PC-3 (cell line): Measurements from ENCODE around the gene ACSS3. TPM values are rescaled to one million over a fixed set of nuclear protein-coding genes. Genes with fewer than 3 reads are reported as not detected.
A peak's percentile ranks its signal among the peaks of the same experiment; 100 is the strongest.

ENCODE experiments used
- ATAC-seq: fragments of 200-7000 bp; cut with Tn5 transposase; 2 replicates; pipeline ENCODE4 v1.9.1; 2020; ENCODE audit warnings: mild to moderate bottlenecking, moderate library complexity
- BruUV-seq: library from RNA; stranded (reverse); fragments of 400-500 nt; replicated peaks from 2 replicates; lab custom pipeline; 2021; lab: Mats Ljungman, UMichigan
- CTCF ChIA-PET: fragments of 300-600 bp; sonication (Branson Sonifier 250); formaldehyde crosslinking; loops from one replicate; lab custom pipeline; 2022; ENCODE audit warnings: antibody characterized with exemption; lab: Charles Lee
- POLR2A ChIA-PET: fragments of 300-600 bp; sonication (Branson Sonifier 250); formaldehyde crosslinking; loops from one replicate; lab custom pipeline; 2022; ENCODE audit warnings: antibody characterized with exemption; ENCODE audit not compliant: unreplicated experiment; lab: Charles Lee
- DNase-seq: peaks from one replicate; pipeline ENCODE4 v3.0.0-alpha.2; 2015
- H2AFZ ChIP-seq: fragments of 300-600 bp; sonication (generic); 2 replicates; pipeline ENCODE4 v1.6.0; 2016; ENCODE audit warnings: antibody characterized with exemption, low read length
- H3F3A ChIP-seq: fragments of 300-600 bp; sonication (generic); one replicate; pipeline ENCODE4 v1.6.0; 2017; ENCODE audit warnings: antibody characterized with exemption, low read length, control low read depth, mild to moderate bottlenecking; ENCODE audit not compliant: unreplicated experiment
- H3K27ac ChIP-seq: fragments of 300-600 bp; sonication (generic); 2 replicates; pipeline ENCODE4 v1.5.1; 2016; ENCODE audit warnings: mild to moderate bottlenecking, low read length
- H3K27me3 ChIP-seq: fragments of 300-600 bp; sonication (generic); 2 replicates; pipeline ENCODE4 v1.6.1; 2016; ENCODE audit warnings: low read length, mixed read lengths
- H3K36me3 ChIP-seq: fragments of 300-600 bp; sonication (generic); 2 replicates; pipeline ENCODE4 v1.6.1; 2016; ENCODE audit warnings: low read depth, mixed run types, low read length, mixed read lengths
- H3K4me1 ChIP-seq: fragments of 300-600 bp; sonication (generic); 2 replicates; pipeline ENCODE4 v1.5.1; 2016; ENCODE audit warnings: low read length; ENCODE audit not compliant: insufficient read depth
- H3K4me2 ChIP-seq: fragments of 300-600 bp; sonication (generic); 2 replicates; pipeline ENCODE4 v1.6.0; 2016; ENCODE audit warnings: low read length
- H3K4me3 ChIP-seq: fragments of 300-600 bp; sonication (generic); 2 replicates; pipeline ENCODE4 v1.5.1; 2016; ENCODE audit warnings: mild to moderate bottlenecking, low read length, mixed read lengths
- H3K79me2 ChIP-seq: fragments of 300-600 bp; sonication (generic); 2 replicates; pipeline ENCODE4 v1.6.1; 2017; ENCODE audit warnings: low read length, mixed read lengths
- H3K9ac ChIP-seq: fragments of 300-600 bp; sonication (generic); 2 replicates; pipeline ENCODE4 v1.6.0; 2016; ENCODE audit warnings: mild to moderate bottlenecking, low read length
- H3K9me2 ChIP-seq: fragments of 300-600 bp; sonication (generic); replicated peaks from 2 replicates; pipeline ENCODE4 v1.6.1; 2016; ENCODE audit warnings: mixed run types, low read length, mixed read lengths
- H3K9me3 ChIP-seq: fragments of 300-600 bp; sonication (generic); 2 replicates; pipeline ENCODE4 v1.6.1; 2016; ENCODE audit warnings: low read length, mixed read lengths
- H4K20me1 ChIP-seq: fragments of 300-600 bp; sonication (generic); 2 replicates; pipeline ENCODE4 v1.6.1; 2016; ENCODE audit warnings: low read length, mixed read lengths
- EZH2 ChIP-seq: fragments of 300-600 bp; sonication (generic); IDR thresholded peaks from one replicate; pipeline ENCODE4 v1.6.1; 2017; ENCODE audit warnings: antibody characterized with exemption, mild to moderate bottlenecking, low read length; ENCODE audit not compliant: unreplicated experiment
- EZH2phosphoT487 ChIP-seq: fragments of 300-600 bp; sonication (generic); IDR thresholded peaks from 2 replicates; pipeline ENCODE4 v1.6.1; 2018; ENCODE audit warnings: mild to moderate bottlenecking, antibody characterized with exemption, low read length, borderline replicate concordance
- intact Hi-C: fragments of 100-400 bp; cut with micrococcal nuclease; formaldehyde crosslinking; loops from 2 replicates; pipeline ENCODE4 v1.9.0; 2023
- total RNA-seq: library from RNA; depleted of rRNA; stranded (reverse); fragments of >200 nt; gene quantifications from 2 replicates; pipeline ENCODE4 v1.2.3, GENCODE V29; 2014
- TF ChIP-seq, protein P1 (sequence below): fragments of 300-600 bp; sonication (generic); conservative IDR thresholded peaks from 2 replicates; pipeline ENCODE4 v1.5.1; 2017; ENCODE audit warnings: antibody characterized with exemption, low read depth, mild to moderate bottlenecking, low read length

Gene ACSS3
- total RNA-seq, 1 experiment from 2014 or later, result not detected

DNA sequence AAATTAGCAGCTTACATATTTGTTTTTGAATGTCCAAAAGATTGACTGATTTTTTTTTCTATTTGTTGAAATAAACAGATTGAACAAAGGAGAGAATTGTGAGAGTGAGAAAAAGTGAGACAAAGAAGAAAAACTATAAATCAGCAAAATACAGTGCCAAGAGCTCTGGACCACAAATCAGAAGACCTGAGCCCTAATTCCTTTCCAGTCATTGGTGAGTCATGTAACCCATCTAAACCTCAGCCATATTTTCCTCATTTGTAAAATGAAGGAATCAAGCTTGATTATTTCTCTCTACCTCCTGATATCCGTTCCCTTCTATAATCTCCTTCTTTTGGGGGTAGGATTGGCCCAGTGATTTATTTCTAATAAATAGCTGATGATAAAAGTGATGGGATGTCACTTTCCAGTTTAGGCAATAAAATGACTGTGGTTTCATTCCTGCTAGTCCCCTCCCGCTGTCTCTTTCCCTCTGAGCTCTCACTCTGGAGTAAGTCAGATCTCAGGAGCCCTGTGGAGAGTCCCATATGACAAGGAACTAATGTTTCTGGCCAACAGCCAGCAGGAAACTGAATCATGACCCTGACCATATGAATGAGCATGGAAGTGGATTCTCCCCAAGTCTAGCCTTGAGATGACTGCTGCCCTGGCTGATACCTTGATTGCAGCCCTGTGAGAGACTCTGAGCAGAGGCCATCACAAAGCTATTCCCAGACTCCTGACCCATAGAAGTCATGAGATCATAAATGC is 218.9 kb downstream of the ACSS3 start:
- TF ChIP-seq, protein P1, sequence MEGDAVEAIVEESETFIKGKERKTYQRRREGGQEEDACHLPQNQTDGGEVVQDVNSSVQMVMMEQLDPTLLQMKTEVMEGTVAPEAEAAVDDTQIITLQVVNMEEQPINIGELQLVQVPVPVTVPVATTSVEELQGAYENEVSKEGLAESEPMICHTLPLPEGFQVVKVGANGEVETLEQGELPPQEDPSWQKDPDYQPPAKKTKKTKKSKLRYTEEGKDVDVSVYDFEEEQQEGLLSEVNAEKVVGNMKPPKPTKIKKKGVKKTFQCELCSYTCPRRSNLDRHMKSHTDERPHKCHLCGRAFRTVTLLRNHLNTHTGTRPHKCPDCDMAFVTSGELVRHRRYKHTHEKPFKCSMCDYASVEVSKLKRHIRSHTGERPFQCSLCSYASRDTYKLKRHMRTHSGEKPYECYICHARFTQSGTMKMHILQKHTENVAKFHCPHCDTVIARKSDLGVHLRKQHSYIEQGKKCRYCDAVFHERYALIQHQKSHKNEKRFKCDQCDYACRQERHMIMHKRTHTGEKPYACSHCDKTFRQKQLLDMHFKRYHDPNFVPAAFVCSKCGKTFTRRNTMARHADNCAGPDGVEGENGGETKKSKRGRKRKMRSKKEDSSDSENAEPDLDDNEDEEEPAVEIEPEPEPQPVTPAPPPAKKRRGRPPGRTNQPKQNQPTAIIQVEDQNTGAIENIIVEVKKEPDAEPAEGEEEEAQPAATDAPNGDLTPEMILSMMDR, result no peak
- TF ChIP-seq EZH2 (no peak), EZH2phosphoT487 (no peak)
- H3K4me2 ChIP-seq, result no peak overlapping the region
- H3K4me3 ChIP-seq, result no peak overlapping the region
- no peaks in the 10 kb centered on the region for H3K79me2 ChIP-seq
- no peaks in the 10 kb centered on the region for H3K9me2 ChIP-seq
- ChIA-PET CTCF (interaction anchor here (0.6 kb wide), 1 partner anchor 331 kb away, joined by 3 read pairs; no protein-coding TSS in a partner anchor), POLR2A (no interaction called here)
- DNase-seq, result peak; percentile 6
- no TSS peak for BruUV-seq
- H3K27me3 ChIP-seq, result no peaks in the 10 kb centered on the region
- no peaks in the 10 kb centered on the region for H3F3A ChIP-seq
- H3K9ac ChIP-seq, result no peak overlapping the region
- no peak for ATAC-seq
- H2AFZ ChIP-seq, result no peak overlapping the region
- H3K9me3 ChIP-seq, result no peaks in the 10 kb centered on the region
- H4K20me1 ChIP-seq, result no peaks in the 10 kb centered on the region
- no peak overlapping the region for H3K27ac ChIP-seq
- no peaks in the 10 kb centered on the region for H3K36me3 ChIP-seq
- intact Hi-C loops, result no loop called here
- no peaks in the 10 kb centered on the region for H3K4me1 ChIP-seq

DNA sequence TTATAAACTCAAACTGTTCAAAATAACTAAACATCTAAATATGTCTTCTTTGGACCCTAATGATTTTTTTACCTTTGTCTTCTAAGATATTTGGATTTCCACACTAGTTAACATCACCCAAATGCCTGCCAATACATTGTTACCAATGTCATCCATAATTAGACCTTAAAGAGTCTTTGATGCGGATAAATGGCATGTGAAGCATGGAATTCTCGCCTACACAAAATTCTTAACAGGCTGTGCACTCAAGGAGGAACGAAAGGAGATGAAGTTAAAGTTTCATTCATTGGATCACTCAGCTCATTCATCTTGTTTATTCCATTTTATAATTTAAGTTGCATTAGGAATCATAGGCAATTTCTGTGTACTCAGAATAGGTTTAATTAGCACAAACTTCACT is 219.7 kb downstream of the ACSS3 start:
- no peak overlapping the region for H3K9ac ChIP-seq
- no peaks in the 10 kb centered on the region for H3K27me3 ChIP-seq
- no peak overlapping the region for H2AFZ ChIP-seq
- no peaks in the 10 kb centered on the region for H4K20me1 ChIP-seq
- BruUV-seq, result no TSS peak
- ChIA-PET POLR2A (no interaction called here), CTCF (no interaction called here)
- no peaks in the 10 kb centered on the region for H3K79me2 ChIP-seq
- no peak for TF ChIP-seq EZH2phosphoT487
- TF ChIP-seq, protein P1, result no peak
- TF ChIP-seq EZH2, result no peak
- no peak for DNase-seq
- no peaks in the 10 kb centered on the region for H3K4me1 ChIP-seq
- H3K9me3 ChIP-seq, result no peaks in the 10 kb centered on the region
- no peak overlapping the region for H3K27ac ChIP-seq
- H3K36me3 ChIP-seq, result no peaks in the 10 kb centered on the region
- intact Hi-C loops, result no loop called here
- no peaks in the 10 kb centered on the region for H3F3A ChIP-seq
- no peak for ATAC-seq
- no peaks in the 10 kb centered on the region for H3K9me2 ChIP-seq
- H3K4me2 ChIP-seq, result no peak overlapping the region
- no peak overlapping the region for H3K4me3 ChIP-seq

DNA sequence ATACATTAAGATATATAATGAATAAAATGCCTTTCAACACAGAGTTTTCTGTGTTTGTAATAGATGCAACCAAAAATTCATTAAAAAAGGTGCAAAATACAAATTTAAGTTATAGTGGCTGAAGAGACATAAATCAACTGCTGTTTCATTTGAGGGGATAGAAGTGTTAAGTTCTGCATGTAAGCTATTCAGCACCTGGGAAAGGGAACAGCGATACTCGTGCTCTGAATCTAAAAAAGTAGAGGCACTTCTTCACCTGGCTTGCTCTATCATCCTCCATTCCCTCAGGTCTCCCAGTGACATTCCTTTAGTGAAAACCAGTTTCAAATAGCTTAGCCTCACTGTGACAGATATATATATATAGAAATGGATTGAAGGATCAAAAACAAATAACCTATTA is 222.6 kb downstream of the ACSS3 start:
- no peaks in the 10 kb centered on the region for H3K4me1 ChIP-seq
- H3F3A ChIP-seq, result no peaks in the 10 kb centered on the region
- DNase-seq, result no peak
- ChIA-PET POLR2A (no interaction called here), CTCF (no interaction called here)
- H3K27ac ChIP-seq, result no peak overlapping the region
- no peak overlapping the region for H2AFZ ChIP-seq
- no peak overlapping the region for H3K4me2 ChIP-seq
- no TSS peak for BruUV-seq
- H3K79me2 ChIP-seq, result no peaks in the 10 kb centered on the region
- no peak overlapping the region for H3K4me3 ChIP-seq
- no peaks in the 10 kb centered on the region for H3K36me3 ChIP-seq
- no peaks in the 10 kb centered on the region for H3K9me2 ChIP-seq
- H3K9me3 ChIP-seq, result no peaks in the 10 kb centered on the region
- H3K9ac ChIP-seq, result no peak overlapping the region
- TF ChIP-seq EZH2 (no peak), EZH2phosphoT487 (no peak)
- TF ChIP-seq, protein P1, result no peak
- no peaks in the 10 kb centered on the region for H4K20me1 ChIP-seq
- ATAC-seq, result no peak
- intact Hi-C loops, result no loop called here
- no peaks in the 10 kb centered on the region for H3K27me3 ChIP-seq
